ENCODE measurements around the gene ADISSP.

The ADISSP gene

GRCh38 chr20:3732327-3733118, 35.0 kb downstream of the ADISSP start, which contains the start of gene HSPA12B:
Gene HSPA12B (plus strand): TSS chr20:3732685. CDS start chr20:3738675, 5,990 bp downstream.
- no peak for TF ChIP-seq EZH2phosphoT487 (IDR thresholded peaks at IDR 0.05; ENCODE audit: borderline replicate concordance, low read length)
- TF ChIP-seq CTCF (IDR thresholded peaks at IDR 0.05; ENCODE audit: low read depth, low read length, poor library complexity, severe bottlenecking) = no peak
- Histone ChIP-seq H3K9me3 (ENCODE audit: control insufficient read depth, insufficient read depth, low read length) (no peaks in the 10 kb centered on the region), H3K4me1 (ENCODE audit: control insufficient read depth, low read length) (no peaks in the 10 kb centered on the region), H3K27me3 (ENCODE audit: control insufficient read depth, low read length) (peaks cover 36% of the 10 kb centered on the region), H4K20me1 (ENCODE audit: control insufficient read depth, insufficient read depth, low read depth, low read length) (no peaks in the 10 kb centered on the region), H3K4me3 (ENCODE audit: low read length) (no peak within 1 kb of the TSS), H3K79me2 (ENCODE audit: control insufficient read depth, low read length) (no peaks in the 10 kb centered on the region), H3F3A (ENCODE audit: control insufficient read depth, insufficient read depth) (no peaks in the 10 kb centered on the region), H3K27ac (ENCODE audit: low read depth, low read length) (no peak within 1 kb of the TSS), H3K36me3 (ENCODE audit: control insufficient read depth, low read length) (no peaks in the 10 kb centered on the region), H3K9me2 (replicated peaks; ENCODE audit: control insufficient read depth, low read length) (no peaks in the 10 kb centered on the region), H3K4me2 (ENCODE audit: low read length) (no peak within 1 kb of the TSS)

GRCh38 chr20:3731944-3732326, 35.6 kb downstream of the ADISSP start:
- Histone ChIP-seq H3F3A (ENCODE audit: control insufficient read depth, insufficient read depth) (no peaks in the 10 kb centered on the region), H3K9me2 (replicated peaks; ENCODE audit: control insufficient read depth, low read length) (no peaks in the 10 kb centered on the region), H3K4me1 (ENCODE audit: control insufficient read depth, low read length) (no peaks in the 10 kb centered on the region), H3K4me2 (ENCODE audit: low read length) (no peak overlapping the region), H3K27me3 (ENCODE audit: control insufficient read depth, low read length) (peaks cover 42% of the 10 kb centered on the region), H4K20me1 (ENCODE audit: control insufficient read depth, insufficient read depth, low read depth, low read length) (no peaks in the 10 kb centered on the region), H3K27ac (ENCODE audit: low read depth, low read length) (no peak overlapping the region), H3K36me3 (ENCODE audit: control insufficient read depth, low read length) (no peaks in the 10 kb centered on the region), H3K9me3 (ENCODE audit: control insufficient read depth, insufficient read depth, low read length) (no peaks in the 10 kb centered on the region), H3K79me2 (ENCODE audit: control insufficient read depth, low read length) (no peaks in the 10 kb centered on the region), H3K4me3 (ENCODE audit: low read length) (no peak overlapping the region)
- TF ChIP-seq EZH2phosphoT487 (IDR thresholded peaks at IDR 0.05; ENCODE audit: borderline replicate concordance, low read length) (no peak), CTCF (IDR thresholded peaks at IDR 0.05; ENCODE audit: low read depth, low read length, poor library complexity, severe bottlenecking) (no peak)

GRCh38 chr20:3730803-3731672, 36.5 kb downstream of the ADISSP start:
- Histone ChIP-seq H3K4me2 (ENCODE audit: low read length) (no peak overlapping the region), H3K4me3 (ENCODE audit: low read length) (no peak overlapping the region), H3F3A (ENCODE audit: control insufficient read depth, insufficient read depth) (no peaks in the 10 kb centered on the region), H3K79me2 (ENCODE audit: control insufficient read depth, low read length) (no peaks in the 10 kb centered on the region), H3K27me3 (ENCODE audit: control insufficient read depth, low read length) (peaks cover 41% of the 10 kb centered on the region), H4K20me1 (ENCODE audit: control insufficient read depth, insufficient read depth, low read depth, low read length) (no peaks in the 10 kb centered on the region), H3K36me3 (ENCODE audit: control insufficient read depth, low read length) (no peaks in the 10 kb centered on the region), H3K27ac (ENCODE audit: low read depth, low read length) (no peak overlapping the region), H3K9me3 (ENCODE audit: control insufficient read depth, insufficient read depth, low read length) (no peaks in the 10 kb centered on the region), H3K9me2 (replicated peaks; ENCODE audit: control insufficient read depth, low read length) (no peaks in the 10 kb centered on the region), H3K4me1 (ENCODE audit: control insufficient read depth, low read length) (no peaks in the 10 kb centered on the region)
- no peak for TF ChIP-seq CTCF (IDR thresholded peaks at IDR 0.05; ENCODE audit: low read depth, low read length, poor library complexity, severe bottlenecking)

Data from DOHH2 (cell line).